CD14-positive monocyte (primary cell): ENCODE data around the gene CCDC8. TPM values are rescaled to one million over a fixed set of nuclear protein-coding genes. Genes with fewer than 3 reads are reported as not detected.

Experiments
- DNase-seq, 3 donors: peaks; one replicate each; pipeline ENCODE4 v3.0.0-alpha.2; 2011 to 2022
- H2AFZ ChIP-seq: 2 replicates; pipeline ENCODE4 v1.6.0; 2012; ENCODE audit warnings: mild to moderate bottlenecking, low read depth, low read length, inconsistent platforms; ENCODE audit not compliant: insufficient read depth, poor library complexity, severe bottlenecking
- H3K27ac ChIP-seq, 2 donors: 1 replicate in 1 of 2; 2 replicates in 1 of 2; pipeline ENCODE4 v1.5.1; 2012 to 2013; ENCODE audit warnings: low read length in 2 of 2, control low read depth in 1 of 2, inconsistent platforms in 1 of 2, low read depth in 1 of 2, mild to moderate bottlenecking in 1 of 2
- H3K27me3 ChIP-seq, 2 donors: one replicate each; pipeline versions ENCODE4 v1.6.0 to v1.6.1; 2011 to 2013; ENCODE audit warnings: low read length in 2 of 2; ENCODE audit not compliant: control insufficient read depth in 2 of 2, insufficient read depth in 2 of 2
- H3K36me3 ChIP-seq, 2 donors: replicated peaks in 1 of 2; 1 replicate in 1 of 2; 2 replicates in 1 of 2; pipeline versions ENCODE4 v1.5.1 to v1.6.1; 2012 to 2013; ENCODE audit warnings: low read length in 2 of 2, control low read depth in 1 of 2, inconsistent platforms in 1 of 2, mild to moderate bottlenecking in 1 of 2; ENCODE audit not compliant: insufficient read depth in 2 of 2, control insufficient read depth in 1 of 2
- H3K4me1 ChIP-seq, 2 donors: 1 replicate in 1 of 2; 2 replicates in 1 of 2; pipeline versions ENCODE4 v1.5.1 to v1.6.1; 2012 to 2013; ENCODE audit warnings: low read length in 2 of 2, control low read depth in 1 of 2, inconsistent platforms in 1 of 2, mild to moderate bottlenecking in 1 of 2, moderate library complexity in 1 of 2; ENCODE audit not compliant: insufficient read depth in 2 of 2, control insufficient read depth in 1 of 2
- H3K4me2 ChIP-seq: replicated peaks from 2 replicates; pipeline ENCODE3; 2012; ENCODE audit warnings: low read length, moderate library complexity, mild to moderate bottlenecking; ENCODE audit not compliant: poor library complexity, severe bottlenecking; ENCODE audit errors: extremely low read depth
- H3K4me3 ChIP-seq, 3 experiments: fragments of 200-600 bp in 1 of 3; sonication (generic) in 1 of 3; replicated peaks in 1 of 3; 1 replicate in 2 of 3; 2 replicates in 1 of 3; pipeline ENCODE4 v1.5.1; 2011 to 2013; ENCODE audit warnings: low read length in 3 of 3, mild to moderate bottlenecking in 3 of 3, control low read depth in 2 of 3, low read depth in 2 of 3, inconsistent platforms in 1 of 3, moderate library complexity in 1 of 3
- H3K79me2 ChIP-seq: 2 replicates; pipeline ENCODE4 v1.6.0; 2012; ENCODE audit warnings: mild to moderate bottlenecking, control low read depth, inconsistent platforms, low read length, moderate library complexity; ENCODE audit not compliant: insufficient read depth
- H3K9ac ChIP-seq: 2 replicates; pipeline ENCODE4 v1.6.0; 2017; ENCODE audit warnings: low read length, mild to moderate bottlenecking; ENCODE audit not compliant: insufficient read depth, poor library complexity, severe bottlenecking
- H3K9me3 ChIP-seq, 2 donors: replicated peaks in 1 of 2; 1 replicate in 1 of 2; 2 replicates in 1 of 2; pipeline versions ENCODE4 v1.5.1 to v1.6.1; 2012 to 2013; ENCODE audit warnings: low read length in 2 of 2, control low read depth in 1 of 2; ENCODE audit not compliant: control insufficient read depth in 1 of 2, insufficient read depth in 1 of 2
- H4K20me1 ChIP-seq: 2 replicates; pipeline ENCODE4 v1.6.0; 2012; ENCODE audit warnings: mild to moderate bottlenecking, low read length, control low read depth, moderate library complexity; ENCODE audit not compliant: insufficient read depth
- H3K27ac Mint-ChIP-seq, 7 donors: one replicate each; pipeline ENCODE4 v1.8.0; 2020; ENCODE audit warnings: mild to moderate bottlenecking in 7 of 7, mixed read lengths in 7 of 7, moderate library complexity in 6 of 7, inconsistent platforms in 2 of 7
- H3K27me3 Mint-ChIP-seq, 3 donors: one replicate each; pipeline ENCODE4 v1.8.0; 2021 to 2022; ENCODE audit warnings: low read depth in 3 of 3, mild to moderate bottlenecking in 3 of 3, mixed read lengths in 3 of 3, moderate library complexity in 3 of 3, inconsistent platforms in 1 of 3
- H3K36me3 Mint-ChIP-seq, 2 donors: one replicate each; pipeline ENCODE4 v1.8.0; 2020; ENCODE audit warnings: mixed read lengths in 2 of 2, inconsistent platforms in 1 of 2, mild to moderate bottlenecking in 1 of 2
- H3K4me1 Mint-ChIP-seq: one replicate; pipeline ENCODE4 v1.8.0; 2020; ENCODE audit warnings: mild to moderate bottlenecking, mixed read lengths
- H3K4me3 Mint-ChIP-seq, 2 donors: one replicate each; pipeline ENCODE4 v1.8.0; 2020; ENCODE audit warnings: mild to moderate bottlenecking in 2 of 2, mixed read lengths in 2 of 2, moderate library complexity in 1 of 2
- H3K9me3 Mint-ChIP-seq, 7 donors: one replicate each; pipeline ENCODE4 v1.8.0; 2020 to 2022; ENCODE audit warnings: mixed read lengths in 7 of 7, mild to moderate bottlenecking in 6 of 7, moderate library complexity in 6 of 7, inconsistent platforms in 2 of 7
- CTCF ChIP-seq: fragments of 200-600 bp; IDR thresholded peaks from one replicate; pipeline ENCODE4 v1.8.0; 2022; ENCODE audit warnings: antibody characterized with exemption, mild to moderate bottlenecking
- WGBS: methylation state at CpG from one replicate; pipeline ENCODE4 v1.1.5; 2013; ENCODE audit warnings: missing lambda C conversion rate; ENCODE audit not compliant: insufficient coverage; 5-methylcytosine and 5-hydroxymethylcytosine counted together
- intact Hi-C, 2 donors: fragments of 100-400 bp; cut with micrococcal nuclease; formaldehyde crosslinking; loops; one replicate each; pipeline versions ENCODE4 v1.15.0 to v1.15.1; 2023
- polyA plus RNA-seq, 3 donors: library from polyadenylated mRNA; depleted of rRNA in 1 of 3; unstranded in 2 of 3; stranded (reverse) in 1 of 3; fragments of 300-500 nt in 2 of 3; fragments of >200 nt in 1 of 3; fragmentation: Illumina TruSeq in 2 of 3; gene quantifications; 1 replicate in 2 of 3; 2 replicates in 1 of 3; pipeline ENCODE4 v1.2.3, GENCODE V29; 2012 to 2021

Gene CCDC8
- polyA plus RNA-seq, 3 donors = not detected

GRCh38 chr19:46407856-46408663 lies 5.3 kb downstream of the CCDC8 start:
- no peak overlapping the region for H3K4me3 ChIP-seq
- 38% methylated on average over 14 of the region's 23 CpGs for WGBS
- peak overlapping the region in 1 of 2 donors; percentile 71 for H3K4me3 Mint-ChIP-seq
- H3K4me2 ChIP-seq = no peak overlapping the region
- no peaks in the 10 kb centered on the region for H3K79me2 ChIP-seq
- peaks cover 0 to 4% of the 10 kb centered on the region in 2 donors for H3K9me3 ChIP-seq
- no peaks in the 10 kb centered on the region for H3K36me3 ChIP-seq
- no peak overlapping the region for H2AFZ ChIP-seq
- peaks cover 18% of the 10 kb centered on the region for H3K4me1 Mint-ChIP-seq
- H3K9ac ChIP-seq = no peak overlapping the region
- H3K27me3 ChIP-seq = peaks cover 9 to 79% of the 10 kb centered on the region in 2 donors
- peaks cover 0 to 14% (median 7%) of the 10 kb centered on the region in 7 donors for H3K9me3 Mint-ChIP-seq
- no peak for TF ChIP-seq CTCF
- H3K36me3 Mint-ChIP-seq = peaks cover 3% of the 10 kb centered on the region in 2 donors
- peaks cover 14 to 15% of the 10 kb centered on the region in 2 donors for H3K4me1 ChIP-seq
- no peaks in the 10 kb centered on the region for H4K20me1 ChIP-seq
- peaks cover 87 to 94% (median 91%) of the 10 kb centered on the region in 3 donors for H3K27me3 Mint-ChIP-seq
- intact Hi-C loops = loop anchor here (10.0 kb wide), 1 partner anchor 267 kb away; no protein-coding TSS in a partner anchor
- DNase-seq = no peak
- peak overlapping the region in 1 of 7 donors; percentile 1 for H3K27ac Mint-ChIP-seq
- no peak overlapping the region for H3K27ac ChIP-seq

GRCh38 chr19:46406976-46407375 lies 6.4 kb downstream of the CCDC8 start:
- Mint-ChIP-seq H3K4me3 (peak overlapping the region in 1 of 2 donors; percentile 67), H3K27ac (no peak overlapping the region), H3K27me3 (peaks cover 84 to 89% (median 87%) of the 10 kb centered on the region in 3 donors), H3K4me1 (peaks cover 19% of the 10 kb centered on the region), H3K9me3 (peaks cover 0 to 12% (median 3%) of the 10 kb centered on the region in 7 donors), H3K36me3 (peaks cover 3 to 6% of the 10 kb centered on the region in 2 donors)
- intact Hi-C loops = loop anchor here (10.0 kb wide), 1 partner anchor 268 kb away; no protein-coding TSS in a partner anchor
- DNase-seq = no peak
- WGBS = 35% methylated on average over 5 of the region's 6 CpGs
- Histone ChIP-seq H3K4me3 (no peak overlapping the region), H3K27me3 (peaks cover 9 to 73% of the 10 kb centered on the region in 2 donors), H3K4me2 (no peak overlapping the region), H3K9me3 (peaks cover 0 to 4% of the 10 kb centered on the region in 2 donors), H3K27ac (no peak overlapping the region), H3K79me2 (no peaks in the 10 kb centered on the region), H3K36me3 (no peaks in the 10 kb centered on the region), H3K4me1 (peaks cover 14 to 15% of the 10 kb centered on the region in 2 donors), H4K20me1 (no peaks in the 10 kb centered on the region), H3K9ac (no peak overlapping the region), H2AFZ (no peak overlapping the region)
- TF ChIP-seq CTCF = no peak
